Osteoblast (primary cell): ENCODE data around the gene MEIS1. TPM values are rescaled to one million over a fixed set of nuclear protein-coding genes. Genes with fewer than 3 reads are reported as not detected.

ENCODE experiments used
- DNase-seq: peaks from one replicate; pipeline ENCODE4 v3.0.0; 2011; ENCODE audit warnings: low spot score, mixed read lengths; ENCODE audit not compliant: insufficient read length; ENCODE audit errors: missing footprints
- H2AFZ ChIP-seq: 2 replicates; pipeline ENCODE4 v1.6.0; 2011; ENCODE audit warnings: mild to moderate bottlenecking, low read length
- H3K27ac ChIP-seq: 2 replicates; pipeline ENCODE4 v1.5.1; 2011; ENCODE audit warnings: mild to moderate bottlenecking, low read depth, low read length, moderate library complexity
- H3K27me3 ChIP-seq: 2 replicates; pipeline ENCODE4 v1.6.0; 2012; ENCODE audit warnings: mild to moderate bottlenecking, control low read depth, inconsistent platforms, low read length, moderate library complexity; ENCODE audit not compliant: insufficient read depth
- H3K36me3 ChIP-seq: 2 replicates; pipeline ENCODE4 v1.5.1; 2011; ENCODE audit warnings: mild to moderate bottlenecking, low read length, control low read depth, moderate library complexity; ENCODE audit not compliant: insufficient read depth
- H3K4me1 ChIP-seq: 2 replicates; pipeline ENCODE4 v1.5.1; 2011; ENCODE audit warnings: mild to moderate bottlenecking, low read length, control low read depth, moderate library complexity; ENCODE audit not compliant: insufficient read depth
- H3K4me2 ChIP-seq: 2 replicates; pipeline ENCODE4 v1.6.0; 2011; ENCODE audit warnings: mild to moderate bottlenecking, low read length; ENCODE audit not compliant: insufficient read depth
- H3K4me3 ChIP-seq: fragments of 200-600 bp; sonication (generic); 3 replicates; pipeline ENCODE4 v1.5.1; 2012; ENCODE audit warnings: mild to moderate bottlenecking, low read length, inconsistent platforms; ENCODE audit not compliant: insufficient read depth
- H3K79me2 ChIP-seq: 2 replicates; pipeline ENCODE4 v1.6.0; 2012; ENCODE audit warnings: mild to moderate bottlenecking, low read length, control low read depth, inconsistent platforms; ENCODE audit not compliant: insufficient read depth
- H3K9me3 ChIP-seq: 2 replicates; pipeline ENCODE4 v1.5.1; 2011; ENCODE audit warnings: low read depth, low read length, control low read depth
- H4K20me1 ChIP-seq: 2 replicates; pipeline ENCODE4 v1.6.0; 2012; ENCODE audit warnings: mild to moderate bottlenecking, low read length, control low read depth; ENCODE audit not compliant: insufficient read depth
- CTCF ChIP-seq: IDR thresholded peaks from 2 replicates; pipeline ENCODE4 v1.5.1; 2011; ENCODE audit warnings: mild to moderate bottlenecking, low read depth, low read length, moderate library complexity; ENCODE audit errors: extremely low read depth
- total RNA-seq: library from RNA; depleted of rRNA; stranded (reverse); fragments of >200 nt; gene quantifications from 2 replicates; pipeline ENCODE4 v1.2.3, GENCODE V29; 2012

Gene MEIS1
- total RNA-seq, 1 donor, result 11.9 TPM

GRCh38 chr2:66463206-66463755 lies 28.4 kb downstream of the MEIS1 start:
- DNase-seq, result no peak
- Histone ChIP-seq H2AFZ (no peak overlapping the region), H3K4me1 (no peaks in the 10 kb centered on the region), H3K4me2 (no peak overlapping the region), H4K20me1 (no peaks in the 10 kb centered on the region), H3K27ac (no peak overlapping the region), H3K79me2 (no peaks in the 10 kb centered on the region), H3K27me3 (no peaks in the 10 kb centered on the region), H3K9me3 (no peaks in the 10 kb centered on the region), H3K4me3 (no peak overlapping the region), H3K36me3 (no peaks in the 10 kb centered on the region)
- no peak for TF ChIP-seq CTCF

- Histone ChIP-seq H3K4me1 (no peaks in the 10 kb centered on the region), H3K79me2 (no peaks in the 10 kb centered on the region), H3K9me3 (no peaks in the 10 kb centered on the region), H3K4me3 (no peak overlapping the region), H3K36me3 (no peaks in the 10 kb centered on the region), H3K27ac (no peak overlapping the region), H2AFZ (no peak overlapping the region), H3K4me2 (no peak overlapping the region), H3K27me3 (no peaks in the 10 kb centered on the region), H4K20me1 (no peaks in the 10 kb centered on the region)
- no peak for DNase-seq
- no peak for TF ChIP-seq CTCF
Measured at GRCh38 chr2:66464930-66465637, 30.2 kb downstream of the MEIS1 start.

GRCh38 chr2:66466433-66466832 lies 31.5 kb downstream of the MEIS1 start:
- no peak for DNase-seq
- Histone ChIP-seq H3K79me2 (no peaks in the 10 kb centered on the region), H2AFZ (no peak overlapping the region)

More at GRCh38 chr2:66466433-66466832, 31.5 kb downstream of the MEIS1 start:
- no peaks in the 10 kb centered on the region for H3K9me3 ChIP-seq
- no peak overlapping the region for H3K4me3 ChIP-seq
- TF ChIP-seq CTCF, result no peak
- no peaks in the 10 kb centered on the region for H3K36me3 ChIP-seq
- no peak overlapping the region for H3K4me2 ChIP-seq
- H3K27ac ChIP-seq, result no peak overlapping the region
- no peaks in the 10 kb centered on the region for H3K4me1 ChIP-seq
- no peaks in the 10 kb centered on the region for H3K27me3 ChIP-seq
- H4K20me1 ChIP-seq, result no peaks in the 10 kb centered on the region
